Measurements from ENCODE around the gene FAM200C. TPM values are rescaled to one million over a fixed set of nuclear protein-coding genes. Genes with fewer than 3 reads are reported as not detected.

FAM200C gene
- polyA plus RNA-seq, 1 experiment = 5.3 TPM

DNA sequence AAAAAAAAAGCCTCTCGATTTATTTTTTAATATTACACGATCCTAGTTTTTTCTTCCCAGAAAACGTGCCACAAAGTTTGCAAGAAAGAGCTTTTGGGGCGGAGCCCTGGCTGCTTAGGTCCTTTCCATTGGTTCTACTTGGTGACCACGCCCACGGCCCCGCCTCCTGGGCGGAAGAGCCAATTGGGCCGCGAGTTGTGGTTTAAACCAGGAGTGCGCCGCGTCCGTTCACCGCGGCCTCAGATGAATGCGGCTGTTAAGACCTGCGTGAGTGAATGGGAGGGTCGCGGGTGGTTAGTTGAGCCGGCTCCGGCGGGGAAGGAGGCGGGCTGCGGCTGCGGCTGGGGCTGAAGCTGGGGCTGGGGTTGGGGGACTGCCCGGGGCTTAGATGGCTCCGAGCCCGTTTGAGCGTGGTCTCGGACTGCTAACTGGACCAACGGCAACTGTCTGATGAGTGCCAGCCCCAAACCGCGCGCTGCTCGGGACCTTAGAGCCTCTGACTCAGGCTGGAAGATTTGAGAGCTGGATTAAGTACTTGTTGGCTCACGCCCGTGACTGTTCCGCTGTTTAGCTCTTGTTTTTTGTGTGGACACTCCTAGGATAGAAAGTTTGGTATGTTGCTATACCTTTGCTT is 21.9 kb upstream of the FAM200C start, which contains the start of gene PTTG1:
TSS of gene PTTG1 (plus strand) at position 231 of the 634 bp plus-strand sequence. CDS start 458 bp downstream, outside the sequence.
- ChIA-PET POLR2A (interaction anchor here (0.6 to 1.4 kb wide), 8 partner anchors 11 to 422 kb away, joined by 3 to 10 read pairs (median 4); partner anchors contain the start of gene FAM200C), CTCF (interaction anchor here (0.6 to 5.3 kb wide), 3 partner anchors 17 to 417 kb away, joined by 7 to 113 read pairs (median 8); no protein-coding TSS in a partner anchor)
- DNase-seq (ENCODE audit: low read depth, low spot score) = peak; percentile 88
- TF ChIP-seq CTCF (IDR thresholded peaks at IDR 0.05; ENCODE audit: low read depth, low read length) = no peak
- Histone ChIP-seq H3K4me3 (ENCODE audit: low read depth, low read length) (peak within 1 kb of the TSS; percentile 73), H3K9me3 (ENCODE audit: control insufficient read depth, insufficient read depth, low read length) (no peaks in the 10 kb centered on the region), H3K27me3 (ENCODE audit: control insufficient read depth, insufficient read depth, low read length) (no peaks in the 10 kb centered on the region), H3K27ac (ENCODE audit: low read depth, low read length) (peak within 1 kb of the TSS; percentile 88)

GRCh38 chr5:160420331-160420610 is 20.4 kb upstream of the FAM200C start:
- DNase-seq (ENCODE audit: low read depth, low spot score) = no peak
- no peaks in the 10 kb centered on the region for H3K9me3 ChIP-seq (ENCODE audit: control insufficient read depth, insufficient read depth, low read length)
- ChIA-PET POLR2A (no interaction called here), CTCF (interaction anchor here (0.6 to 3.1 kb wide), 2 partner anchors 18 to 369 kb away, joined by 3 to 16 read pairs; no protein-coding TSS in a partner anchor)
- no peak overlapping the region for H3K27ac ChIP-seq (ENCODE audit: low read depth, low read length)
- H3K4me3 ChIP-seq (ENCODE audit: low read depth, low read length) = no peak overlapping the region
- H3K27me3 ChIP-seq (ENCODE audit: control insufficient read depth, insufficient read depth, low read length) = no peaks in the 10 kb centered on the region
- no peak for TF ChIP-seq CTCF (IDR thresholded peaks at IDR 0.05; ENCODE audit: low read depth, low read length)

DNA sequence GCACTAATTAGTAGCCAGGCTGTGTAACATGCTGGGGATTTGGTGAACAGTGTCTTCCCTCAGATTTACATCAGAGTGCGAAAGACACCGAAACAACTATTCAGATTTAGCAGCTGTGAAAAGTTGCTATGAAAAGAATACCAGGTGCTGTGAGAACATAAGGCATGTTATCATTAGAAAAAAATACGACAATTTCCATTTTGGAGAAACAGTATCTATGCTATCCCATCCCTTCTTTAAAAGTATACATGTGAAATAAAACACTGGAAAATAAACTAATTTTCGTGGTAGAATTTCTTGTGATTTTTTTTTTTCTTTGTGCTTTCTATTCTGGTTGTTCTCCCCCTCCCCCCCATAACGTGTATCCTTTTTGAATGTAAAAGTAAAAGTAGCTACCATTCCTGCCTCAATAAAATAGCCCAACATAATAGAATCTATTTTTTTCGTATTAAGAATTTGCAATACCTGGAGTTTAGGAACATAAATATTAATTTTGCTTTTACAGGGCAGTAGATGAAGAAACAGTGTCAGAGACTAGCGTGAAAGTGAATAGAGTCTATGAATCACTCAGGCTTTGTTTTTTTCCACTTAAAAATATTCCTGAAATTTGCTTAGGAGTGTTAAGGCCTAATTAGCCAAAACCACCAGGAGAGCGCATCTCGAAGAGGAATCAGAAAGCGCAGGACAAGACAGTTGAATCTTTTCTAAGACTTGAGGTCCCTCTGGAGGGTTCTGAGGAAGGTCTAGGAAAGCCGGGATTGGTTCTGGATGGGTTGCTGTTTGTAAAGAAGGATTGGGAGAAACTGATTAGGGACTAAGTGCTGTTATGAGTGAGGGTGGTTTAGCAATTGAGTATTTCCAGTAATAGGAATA is 19.8 kb upstream of the FAM200C start:
- Histone ChIP-seq H3K9me3 (ENCODE audit: control insufficient read depth, insufficient read depth, low read length) (no peaks in the 10 kb centered on the region), H3K27ac (ENCODE audit: low read depth, low read length) (peak overlapping the region; percentile 58), H3K27me3 (ENCODE audit: control insufficient read depth, insufficient read depth, low read length) (no peaks in the 10 kb centered on the region), H3K4me3 (ENCODE audit: low read depth, low read length) (peak overlapping the region; percentile 55)
- ChIA-PET CTCF (interaction anchor here (0.6 to 3.1 kb wide), 6 partner anchors 16 to 398 kb away, joined by 3 to 16 read pairs (median 3); no protein-coding TSS in a partner anchor), POLR2A (interaction anchor here (0.5 to 1.0 kb wide), 6 partner anchors 9 to 679 kb away, joined by 3 to 5 read pairs (median 3); partner anchors contain the start of gene FAM200C)
- no peak for DNase-seq (ENCODE audit: low read depth, low spot score)
- TF ChIP-seq CTCF (IDR thresholded peaks at IDR 0.05; ENCODE audit: low read depth, low read length) = no peak

DNA sequence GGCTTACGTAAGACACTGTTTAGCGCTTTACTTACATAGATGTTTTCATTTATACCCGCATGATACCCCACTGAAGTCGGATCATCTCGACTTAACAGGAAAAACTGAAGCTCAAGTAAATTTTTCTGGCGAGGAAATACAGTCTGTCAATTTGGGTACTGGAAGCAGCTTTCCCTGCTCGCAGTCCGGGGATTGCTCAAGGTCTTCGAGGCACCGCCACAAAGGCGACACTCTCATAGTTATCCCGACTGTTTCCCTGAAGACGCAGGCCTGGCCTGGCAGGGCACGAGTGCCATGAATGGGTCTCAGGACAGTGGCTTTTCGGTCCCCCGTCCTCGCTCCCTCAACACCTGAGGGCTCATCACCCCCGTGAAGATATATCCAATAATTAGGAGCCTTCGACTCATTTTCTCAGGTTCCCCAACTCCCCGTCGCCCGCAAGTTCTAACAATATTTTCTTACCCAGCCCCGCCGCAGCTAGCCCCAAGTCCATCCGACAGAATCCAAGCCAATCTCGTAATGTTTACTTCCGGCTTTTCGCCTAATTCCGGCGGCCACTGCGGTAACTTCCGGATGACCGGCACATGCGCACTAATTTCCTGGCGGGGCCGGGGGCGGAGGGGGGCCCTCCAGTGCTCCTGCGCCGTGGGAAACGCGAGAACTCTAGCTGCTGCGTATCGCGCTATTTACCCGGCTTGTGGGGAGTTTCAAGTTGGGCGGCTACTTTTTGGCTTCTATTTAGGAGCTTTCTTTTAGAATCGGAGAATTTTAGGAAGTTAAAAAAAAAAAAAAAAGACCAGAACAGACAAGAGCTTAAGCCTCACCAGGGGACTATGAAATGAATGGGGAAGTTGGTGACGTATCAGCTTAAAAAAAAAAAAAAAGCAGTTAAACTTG is 19.0 kb upstream of the FAM200C start, which contains the start of gene SLU7:
TSS of gene SLU7 (minus strand) at position 521 of the 897 bp plus-strand sequence. CDS start 3,787 bp downstream, outside the sequence.
- TF ChIP-seq CTCF (IDR thresholded peaks at IDR 0.05; ENCODE audit: low read depth, low read length) = no peak
- Histone ChIP-seq H3K27me3 (ENCODE audit: control insufficient read depth, insufficient read depth, low read length) (no peaks in the 10 kb centered on the region), H3K27ac (ENCODE audit: low read depth, low read length) (peak within 1 kb of the TSS; percentile 58), H3K9me3 (ENCODE audit: control insufficient read depth, insufficient read depth, low read length) (no peaks in the 10 kb centered on the region), H3K4me3 (ENCODE audit: low read depth, low read length) (peak within 1 kb of the TSS; percentile 99)
- peak; percentile 92 for DNase-seq (ENCODE audit: low read depth, low spot score)
- POLR2A ChIA-PET = interaction anchor here (0.5 to 1.0 kb wide), 5 partner anchors 8 to 600 kb away, joined by 3 to 5 read pairs (median 3); partner anchors contain the start of gene FAM200C
- CTCF ChIA-PET = interaction anchor here (0.6 to 3.1 kb wide), 6 partner anchors 15 to 461 kb away, joined by 3 to 16 read pairs (median 3); no protein-coding TSS in a partner anchor
